GM19455 (cell line): ENCODE measurements around the gene TCP10L.
A peak's percentile ranks its signal among the peaks of the same experiment; 100 is the strongest.
"Not testable (repeated sequence)": the region's sequence is repeated elsewhere in the genome, so short reads cannot be mapped to it uniquely, and the experiment has no call there.

ENCODE experiments used
- ATAC-seq: cut with Tn5 transposase; IDR thresholded peaks from one replicate; pipeline ENCODE4 v1.9.1; 2021; ENCODE audit not compliant: unreplicated experiment

TCP10L gene

DNA sequence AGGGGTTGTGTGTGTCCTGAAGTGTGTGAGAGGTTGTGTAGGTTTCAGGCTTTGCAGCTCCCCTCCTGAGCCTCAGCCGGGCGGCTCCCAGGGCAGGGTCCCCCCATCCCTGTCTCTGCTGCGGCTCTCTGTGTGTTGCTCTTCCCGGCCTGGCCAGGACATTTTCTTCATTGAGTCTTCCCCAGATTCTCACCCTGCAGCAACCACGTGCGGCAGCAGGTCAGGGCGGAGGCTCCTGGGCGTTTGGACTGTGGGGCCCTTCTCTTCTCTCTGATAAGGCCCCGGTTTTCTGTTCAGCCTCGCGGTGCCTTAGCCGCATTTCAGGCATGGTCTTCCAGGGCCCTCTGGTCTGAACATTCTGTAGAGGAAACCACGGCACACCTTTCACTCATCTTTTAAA lies 1.8 kb upstream of the TCP10L start:
- ATAC-seq, result no peak

DNA sequence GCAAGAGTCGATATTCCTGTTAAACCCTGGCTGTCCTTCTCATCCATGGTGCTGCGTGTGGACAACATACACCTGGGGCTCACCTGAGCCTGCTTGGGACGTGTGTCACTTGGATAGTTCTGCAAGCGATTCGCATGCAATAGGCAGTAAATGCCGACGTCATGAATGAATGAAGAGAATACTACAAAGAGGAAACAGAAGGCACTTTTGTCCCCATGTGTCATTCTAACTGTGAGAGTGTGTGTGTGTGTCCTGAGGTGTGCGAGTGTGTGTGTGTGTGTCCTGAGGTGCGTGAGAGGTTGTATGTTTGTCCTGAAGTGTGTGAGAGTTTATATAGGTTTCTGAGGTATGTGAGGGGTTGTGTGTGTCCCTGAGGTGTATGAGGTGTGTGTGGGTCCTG lies 647 bp upstream of the TCP10L start:
- no peak for ATAC-seq

DNA sequence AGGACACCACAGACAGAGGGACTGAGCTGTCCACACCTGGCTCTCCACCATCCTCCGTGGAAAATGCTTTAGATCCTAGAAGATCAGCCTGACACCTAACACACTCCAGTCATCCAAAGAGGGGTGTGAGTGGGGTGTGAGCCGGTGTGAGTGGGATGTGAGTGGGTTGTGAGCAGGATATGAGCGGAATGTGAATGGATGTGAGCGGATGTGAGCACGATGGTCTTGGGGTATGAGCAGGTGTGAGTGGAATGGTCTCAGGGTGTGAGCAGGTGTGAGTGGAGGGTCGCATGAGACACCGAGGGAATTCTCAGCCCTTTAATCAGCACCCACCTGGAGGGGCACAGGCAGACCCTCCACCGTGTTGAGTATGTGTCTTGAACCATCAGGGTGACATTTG lies 851 bp downstream of the TCP10L start:
- no peak for ATAC-seq

DNA sequence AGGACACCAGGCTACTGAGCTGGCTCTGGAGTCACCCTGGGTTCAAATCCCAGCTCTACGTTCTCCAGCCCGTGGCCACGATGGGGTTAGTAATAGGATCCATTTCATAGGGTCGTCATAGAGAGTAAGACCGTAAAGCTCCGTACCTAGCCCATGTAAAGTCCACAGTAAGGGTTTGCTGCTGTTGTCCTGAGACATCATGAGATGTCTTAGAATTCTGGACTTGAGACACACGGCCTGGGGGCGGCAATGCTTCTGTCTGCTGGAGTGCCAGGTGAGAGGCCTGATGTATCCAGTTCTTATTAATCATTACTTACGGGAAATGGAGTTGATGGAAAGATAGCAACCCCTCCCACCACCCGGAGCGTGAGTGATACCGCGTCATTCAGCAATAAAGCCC lies 3.6 kb downstream of the TCP10L start:
- ATAC-seq, result no peak

DNA sequence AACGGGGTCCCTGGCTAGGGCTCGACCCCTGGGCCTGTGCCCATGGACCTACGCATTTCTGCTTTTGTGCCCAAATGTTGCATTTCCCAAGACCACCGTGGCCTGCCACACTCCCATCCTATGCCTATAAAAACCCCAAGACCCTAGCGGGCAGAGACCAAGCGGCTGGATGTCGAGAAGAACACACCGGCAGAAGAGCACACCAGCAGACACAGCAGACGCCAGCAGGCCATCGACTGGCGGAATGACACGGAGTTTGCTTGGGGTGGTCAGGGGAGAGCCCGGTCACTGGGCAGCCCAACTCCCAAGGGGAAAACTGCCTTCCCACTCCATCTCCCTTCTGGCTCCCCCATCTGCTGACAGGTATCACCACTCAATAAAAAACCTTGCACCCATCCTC lies 4.4 kb downstream of the TCP10L start:
- no peak for ATAC-seq

DNA sequence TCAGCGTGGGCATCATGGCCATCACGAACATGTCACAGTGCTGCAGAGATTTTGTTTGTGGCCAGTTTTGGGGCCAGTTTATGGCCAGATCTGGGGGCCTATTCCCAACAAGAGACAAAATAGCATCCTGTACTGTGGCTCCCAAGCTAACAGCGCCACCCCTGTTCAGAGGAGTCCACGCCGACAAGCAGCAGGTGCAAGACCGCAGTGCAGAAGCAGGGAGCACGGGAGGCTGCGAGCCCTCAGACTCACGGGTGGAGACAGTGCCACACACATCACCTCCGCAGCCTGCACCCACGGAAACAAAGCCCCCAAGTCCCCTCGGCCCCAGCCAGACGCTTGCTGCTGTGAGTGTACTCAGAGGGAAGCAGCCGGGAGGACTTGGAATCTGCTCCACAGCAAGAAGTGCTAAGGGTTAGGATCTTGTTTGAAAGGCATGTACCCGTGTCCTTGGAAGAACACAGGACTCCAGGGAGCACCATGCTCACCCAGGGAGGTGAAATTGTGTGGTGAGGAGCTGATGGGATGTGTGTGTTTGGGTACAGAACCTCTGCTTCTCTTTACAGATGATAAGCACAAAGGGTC lies 7.1 kb downstream of the TCP10L start:
- ATAC-seq, result no peak

DNA sequence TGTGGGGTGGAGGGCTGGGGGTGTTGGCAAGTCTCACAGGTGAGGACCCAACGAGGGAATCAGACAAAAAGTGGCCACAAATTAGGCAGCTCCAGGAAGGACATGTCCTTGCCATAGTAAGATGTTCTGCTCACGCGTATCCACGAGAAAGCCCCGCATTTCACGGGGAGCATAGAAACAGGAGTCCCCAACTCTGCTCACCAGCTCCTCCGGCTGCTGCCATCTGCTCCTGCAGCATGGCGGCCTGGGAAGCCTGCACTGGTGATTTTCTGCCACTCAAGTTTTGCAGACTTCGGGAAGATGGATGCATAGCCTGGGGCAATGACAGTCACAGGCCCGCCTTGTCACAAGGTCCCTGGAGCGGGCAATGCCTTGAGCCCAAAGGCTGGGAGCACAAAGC lies 9.3 kb downstream of the TCP10L start:
- ATAC-seq, result no peak

DNA sequence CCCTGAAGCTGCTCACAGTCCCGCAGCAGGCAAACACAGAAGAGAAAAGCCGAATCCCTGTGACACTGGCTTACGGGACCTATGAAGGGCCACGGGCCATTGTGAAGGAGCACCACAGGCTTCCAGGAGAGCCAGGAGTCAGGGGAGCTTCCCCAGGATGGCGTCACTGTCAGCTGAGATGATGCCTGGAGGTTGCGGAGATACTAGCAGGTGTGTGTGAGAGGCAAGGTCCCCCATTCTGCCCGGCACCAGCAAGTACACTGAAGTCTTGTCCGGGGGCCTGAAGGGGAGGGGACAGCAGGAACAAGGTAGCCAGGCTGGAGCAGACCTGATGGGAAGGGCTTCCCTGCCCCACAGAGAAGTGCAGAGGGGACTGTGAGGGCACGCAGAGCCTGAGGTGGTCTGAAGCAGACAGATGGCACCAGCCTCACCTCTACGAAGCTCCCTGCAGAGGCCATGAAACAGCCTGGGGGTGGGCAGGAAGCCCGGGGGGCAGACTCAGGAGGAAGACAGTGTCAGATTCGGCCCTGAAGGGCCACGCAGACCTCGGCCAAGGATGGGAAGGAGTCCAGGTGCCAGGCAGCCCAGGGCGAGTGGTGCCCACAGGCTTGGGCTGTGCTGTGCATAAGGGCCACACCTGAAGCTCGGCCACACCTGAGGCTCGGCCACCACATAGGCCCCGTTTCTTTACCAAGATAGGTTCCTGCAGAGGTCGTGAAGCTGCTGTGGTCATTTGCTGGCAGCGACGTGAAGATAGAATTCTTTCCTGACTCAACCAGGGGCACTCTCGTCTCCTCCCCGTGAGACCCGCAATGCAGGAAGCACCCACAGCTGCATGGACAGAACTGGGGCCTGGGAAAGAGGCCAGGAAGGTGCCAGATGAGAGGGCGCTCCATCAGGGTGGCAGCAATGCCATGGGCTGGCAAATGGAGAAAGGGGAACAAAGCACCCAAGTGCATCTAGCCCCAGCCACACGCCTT lies 10.1 kb downstream of the TCP10L start:
- no peak for ATAC-seq

DNA sequence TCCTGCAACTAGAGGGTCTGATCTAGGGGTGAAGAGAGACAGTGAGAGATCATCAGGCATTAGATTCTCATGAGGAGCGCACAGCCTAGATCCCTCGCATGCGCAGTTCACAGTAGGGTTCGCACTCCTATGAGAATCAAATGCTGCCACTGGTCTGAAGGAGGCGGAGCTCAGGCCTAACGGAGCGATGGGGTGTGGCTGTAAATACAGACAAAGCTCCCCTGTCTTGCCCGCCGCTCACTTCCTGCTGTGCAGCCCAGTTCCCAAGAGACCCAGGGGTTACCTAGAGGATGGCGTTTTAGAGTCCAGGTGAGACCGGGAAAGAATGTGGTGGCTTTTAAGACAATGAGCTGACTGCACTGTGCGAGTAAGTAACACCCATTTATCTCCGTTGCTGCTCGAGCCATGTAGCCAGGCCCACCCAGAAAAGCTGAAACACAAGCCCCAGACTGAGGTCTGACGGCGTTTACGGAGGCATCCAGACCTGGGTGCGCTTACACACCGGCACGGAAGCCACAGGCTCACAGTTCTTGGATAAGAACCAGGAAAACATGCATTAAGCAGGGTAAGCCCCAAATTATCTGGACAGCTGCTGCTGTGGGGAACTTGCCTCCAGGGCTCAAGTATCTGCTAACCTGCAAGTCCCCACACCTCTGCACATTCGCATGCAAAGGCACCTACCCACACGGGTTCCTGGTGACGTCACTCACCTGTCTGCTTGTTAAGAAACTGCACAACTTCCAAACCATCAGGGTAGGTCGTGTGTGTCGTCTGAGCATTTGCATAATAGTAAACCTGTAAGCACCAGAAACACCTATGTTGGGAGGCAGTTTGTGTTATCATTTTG lies 12.5 kb downstream of the TCP10L start:
- no peak for ATAC-seq

DNA sequence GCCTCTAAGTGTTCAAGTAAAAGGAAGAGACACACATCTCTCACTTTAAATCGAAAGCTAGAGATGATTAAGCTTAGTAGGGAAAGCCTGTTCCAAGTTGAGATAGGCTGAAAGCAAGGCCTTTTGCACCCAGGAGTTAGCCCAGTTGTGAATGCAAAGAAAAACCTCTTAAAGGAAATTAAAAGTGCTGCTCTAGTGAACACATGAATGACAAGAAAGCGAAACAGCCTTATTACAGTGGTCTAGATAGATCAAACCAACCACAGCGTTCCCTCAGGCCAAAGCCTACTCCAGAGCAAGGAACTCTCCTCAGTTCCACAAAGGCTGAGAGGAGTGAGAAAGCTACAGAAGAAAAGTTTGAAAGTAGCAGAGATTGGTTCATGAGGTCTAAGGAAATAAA lies 14.9 kb downstream of the TCP10L start:
- ATAC-seq, result no peak

DNA sequence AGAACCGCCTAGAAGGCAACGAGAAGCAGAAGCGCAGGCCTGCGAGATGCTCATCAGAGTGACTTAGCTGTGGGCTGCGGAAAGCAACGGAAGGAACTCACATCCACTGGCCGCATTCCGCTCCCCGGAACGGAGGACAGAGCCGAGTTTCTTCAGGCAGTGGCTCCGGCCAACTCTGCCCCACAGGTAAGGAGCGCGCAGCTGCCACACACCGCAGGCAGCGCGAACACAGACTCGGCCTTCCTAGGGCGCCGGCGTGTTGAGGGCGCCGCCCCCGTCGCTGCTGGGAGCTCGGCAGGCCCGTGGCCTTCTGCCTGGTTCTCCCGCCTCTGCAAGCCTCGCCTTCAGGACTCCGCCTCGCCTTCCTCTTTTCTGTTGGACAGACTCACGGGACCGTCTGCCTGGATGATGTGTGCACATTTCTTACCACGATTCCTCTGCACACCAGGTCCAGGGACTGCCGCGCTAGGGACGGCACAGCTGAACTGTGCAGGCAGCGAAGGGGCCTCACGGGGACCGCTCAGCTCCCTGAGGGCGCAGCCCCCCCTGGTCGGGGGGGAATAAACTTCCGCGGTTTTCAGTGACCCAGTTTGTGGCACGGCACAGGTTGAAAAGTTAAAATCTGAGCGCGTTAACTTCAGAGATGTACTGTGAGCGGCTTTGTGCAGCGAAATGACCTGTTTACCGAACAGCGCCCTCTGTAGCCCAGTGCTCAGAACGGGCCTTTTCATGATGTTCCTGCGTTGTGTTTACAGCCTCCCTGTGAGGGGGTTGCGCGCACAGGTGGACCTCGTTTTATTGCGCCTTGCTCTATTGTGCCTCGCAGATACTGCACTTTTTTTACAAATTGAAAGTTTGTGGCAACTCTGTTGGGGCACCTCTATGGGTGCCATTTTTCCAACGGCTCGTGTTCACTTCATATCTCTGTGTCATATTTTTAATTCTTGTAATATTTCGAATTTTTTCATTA lies 15.8 kb downstream of the TCP10L start:
- ATAC-seq, result peak; percentile 70

DNA sequence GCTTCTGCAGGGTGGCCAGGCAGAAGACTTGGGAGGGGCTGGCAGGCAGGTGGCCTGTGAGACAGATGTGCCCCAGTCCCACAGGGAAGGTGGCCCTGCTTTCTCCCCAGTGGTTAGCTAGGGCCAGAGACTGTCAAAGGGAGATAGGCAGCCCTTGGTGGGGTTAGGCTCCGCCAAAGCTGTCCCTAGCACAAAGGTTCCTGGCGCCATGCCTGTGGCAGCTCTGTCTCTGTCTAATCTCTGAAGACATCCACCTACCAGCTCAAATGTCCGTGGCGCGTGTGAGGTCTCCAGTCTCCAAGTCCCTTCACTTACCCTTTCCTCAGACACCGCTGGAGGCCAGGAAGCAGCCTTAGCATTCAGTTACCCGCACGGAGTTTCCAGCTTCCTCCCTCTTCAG lies 17.7 kb downstream of the TCP10L start:
- no peak for ATAC-seq

DNA sequence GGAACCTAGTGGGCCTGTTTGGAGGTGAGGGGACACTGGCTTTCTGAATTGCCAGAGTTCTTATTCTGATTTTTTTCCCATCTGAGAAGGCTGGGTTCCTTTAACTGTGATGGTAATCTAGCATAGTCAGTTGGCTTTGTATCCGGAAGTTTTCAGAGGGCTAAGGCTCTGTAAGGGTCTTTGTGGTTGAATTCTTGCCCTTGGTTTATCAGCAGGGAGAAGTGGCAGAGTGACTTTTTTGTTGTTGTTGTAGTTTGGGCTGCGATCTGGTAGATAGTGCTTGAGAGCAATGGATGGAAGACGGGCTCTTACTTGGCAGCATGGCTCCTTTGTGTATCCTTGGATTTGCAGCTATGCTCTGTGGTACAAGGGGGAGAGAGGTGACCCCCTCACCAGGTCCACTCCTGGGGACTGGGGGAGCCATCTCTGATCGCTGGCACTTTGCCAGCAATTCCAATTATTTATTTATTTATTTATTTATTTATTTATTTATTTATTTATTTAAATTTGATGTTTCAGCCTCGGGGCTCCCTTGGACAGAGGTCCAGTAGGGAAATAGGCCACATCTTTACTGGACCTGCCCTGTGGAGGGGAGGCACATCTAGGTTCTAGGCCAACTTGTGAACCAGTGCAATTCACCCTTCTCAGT lies 18.5 kb downstream of the TCP10L start:
- ATAC-seq, result no peak

DNA sequence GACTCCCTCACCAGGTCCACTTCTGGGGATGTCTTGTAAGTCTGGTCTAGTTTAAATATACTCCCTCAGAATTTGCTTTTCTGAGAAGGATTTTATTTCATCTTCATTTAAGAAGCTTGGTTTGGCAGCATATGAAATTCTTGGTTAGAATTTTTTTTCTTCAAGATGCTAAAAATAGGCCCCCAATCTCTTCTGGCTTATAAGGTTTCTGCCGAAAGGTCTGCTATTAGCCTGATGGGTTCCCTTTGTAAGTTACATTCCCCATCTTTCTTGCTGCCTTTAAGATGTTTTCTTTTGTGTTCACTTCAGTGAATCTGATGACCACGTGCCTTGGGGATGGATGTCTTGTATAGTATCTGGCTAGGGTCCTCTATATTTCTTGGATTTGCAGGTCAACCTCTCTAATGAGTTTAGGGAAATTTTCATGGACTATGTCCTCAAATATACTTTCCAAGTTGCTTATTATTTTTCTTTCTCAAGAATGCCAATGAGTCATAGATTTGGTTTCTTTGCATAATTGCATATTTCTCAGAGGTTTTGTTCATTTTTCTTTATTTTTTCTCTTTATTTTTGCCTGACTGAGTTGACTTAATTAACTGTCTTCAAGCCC lies 19.4 kb downstream of the TCP10L start:
- ATAC-seq, result no peak

DNA sequence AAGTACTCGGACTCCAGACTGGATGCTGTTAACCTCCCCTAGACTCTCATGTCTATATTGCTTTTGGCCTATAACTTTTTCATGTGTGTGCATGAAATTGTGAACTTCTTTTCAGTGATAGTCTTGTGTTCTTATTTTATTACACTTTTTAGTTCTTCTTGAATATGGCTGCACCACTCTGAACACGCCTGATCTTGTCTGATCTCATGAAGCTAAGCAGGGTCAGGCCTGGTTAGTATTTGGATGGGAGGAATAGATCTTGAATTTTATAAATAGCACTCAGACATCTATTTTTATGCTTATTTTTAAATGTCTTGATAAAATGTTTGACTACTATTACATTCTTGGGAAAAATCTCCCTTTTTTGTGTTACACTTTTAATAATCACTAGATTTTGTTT lies 22.4 kb downstream of the TCP10L start:
- no peak for ATAC-seq

DNA sequence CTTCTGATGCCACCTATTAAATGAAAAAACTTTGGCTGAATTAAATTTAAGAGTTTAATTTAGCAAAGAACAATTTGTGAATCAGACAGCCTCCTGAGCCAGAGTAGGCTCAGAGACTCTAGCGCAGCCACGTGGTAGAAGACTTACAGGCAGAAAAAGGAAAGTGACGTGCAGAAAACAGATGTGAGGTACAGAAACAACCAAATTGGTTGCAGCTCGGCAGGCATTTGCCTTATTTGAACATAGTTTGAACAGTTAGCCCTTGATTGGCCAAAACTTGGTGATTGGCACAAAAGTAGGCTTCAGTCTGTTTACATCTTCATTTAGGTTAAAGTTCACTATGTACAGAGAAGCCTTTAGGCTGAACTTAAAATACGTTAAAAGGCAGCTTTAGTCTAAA lies 22.9 kb downstream of the TCP10L start:
- ATAC-seq, result no peak

DNA sequence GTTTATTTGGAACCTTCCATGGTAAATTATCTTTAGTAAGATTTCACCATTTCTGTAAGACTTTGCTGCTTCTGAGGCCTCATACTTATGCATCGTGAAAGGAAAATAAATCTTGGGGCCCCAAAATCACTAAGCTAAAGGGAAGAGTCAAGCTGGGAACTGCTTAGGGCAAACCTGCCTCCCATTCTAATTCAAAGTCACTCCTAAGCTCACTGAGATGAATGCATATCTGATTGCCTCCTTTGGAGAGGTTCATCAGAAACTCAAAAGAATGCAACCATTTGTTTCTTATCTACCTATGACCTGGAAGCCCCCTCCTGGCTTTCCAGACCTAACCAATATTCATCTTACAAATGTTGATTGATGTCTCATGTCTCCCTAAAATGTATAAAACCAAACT lies 23.8 kb downstream of the TCP10L start:
- not testable (repeated sequence) for ATAC-seq

DNA sequence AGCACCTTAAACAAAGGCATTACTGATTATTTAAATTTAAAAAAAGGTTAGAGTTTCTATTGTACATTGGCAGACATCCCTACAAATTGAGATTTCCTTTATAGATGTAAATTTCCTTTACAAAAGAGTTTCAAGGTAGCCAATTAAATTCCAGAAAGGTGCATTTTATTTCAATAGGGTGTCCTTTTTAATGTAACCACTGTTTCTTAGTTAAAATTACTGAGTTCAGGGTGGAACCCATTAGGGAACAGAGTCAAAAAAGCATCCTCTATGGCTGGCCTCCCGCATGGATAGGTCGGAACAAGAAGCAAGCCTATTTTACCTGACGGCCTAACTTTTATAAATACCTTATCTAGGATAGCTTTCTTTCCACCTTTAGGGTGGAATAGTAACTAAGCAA lies 24.4 kb downstream of the TCP10L start:
- no peak for ATAC-seq

DNA sequence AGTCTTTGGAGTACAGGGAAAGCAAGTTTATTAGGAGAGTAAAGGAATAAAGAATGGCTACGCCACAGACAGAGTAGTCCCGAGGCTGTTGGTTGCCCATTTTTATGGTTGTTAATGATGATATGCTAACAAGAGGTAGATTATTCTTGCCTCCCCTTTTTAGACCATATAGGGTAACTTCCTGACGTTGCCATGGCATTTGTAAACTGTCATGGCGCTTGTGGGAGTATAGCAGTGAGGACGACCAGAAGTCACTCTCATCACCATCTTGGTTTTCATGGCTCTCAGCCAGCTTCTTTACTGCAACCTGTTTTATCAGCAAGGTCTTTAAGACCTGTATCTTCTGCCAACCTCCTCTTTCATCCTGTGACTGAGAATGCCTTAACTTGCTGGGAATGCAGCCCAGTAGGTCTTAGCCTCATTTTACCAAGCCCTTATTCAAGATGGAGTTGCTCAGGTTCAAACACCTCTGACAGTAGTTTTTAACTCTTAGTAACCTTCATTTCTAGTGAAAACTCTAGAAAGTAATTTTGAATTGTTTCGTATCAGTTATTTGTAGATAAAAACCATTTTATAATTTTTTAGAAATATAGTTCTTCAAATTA lies 26.2 kb downstream of the TCP10L start:
- ATAC-seq, result no peak
